Endodermal cell (in vitro differentiated cells): ENCODE data around the gene RASAL2. TPM values are rescaled to one million over a fixed set of nuclear protein-coding genes. Genes with fewer than 3 reads are reported as not detected.
"Not testable (repeated sequence)": the region's sequence is repeated elsewhere in the genome, so short reads cannot be mapped to it uniquely, and the experiment has no call there.

Source experiments
- DNase-seq: peaks from one replicate; pipeline ENCODE4 v3.0.0-alpha.2; 2017
- H3K27ac ChIP-seq: 2 replicates; pipeline ENCODE4 v1.5.1; 2013; ENCODE audit warnings: mild to moderate bottlenecking, low read depth, low read length, moderate library complexity
- H3K27me3 ChIP-seq: 2 replicates; pipeline ENCODE4 v1.6.1; 2013; ENCODE audit warnings: mild to moderate bottlenecking, low read length, moderate library complexity; ENCODE audit not compliant: insufficient read depth, control insufficient read depth, poor library complexity, severe bottlenecking
- H3K36me3 ChIP-seq: 2 replicates; pipeline ENCODE4 v1.7.0; 2013; ENCODE audit warnings: mild to moderate bottlenecking, low read length, moderate library complexity; ENCODE audit not compliant: control insufficient read depth, insufficient read depth
- H3K4me1 ChIP-seq: one replicate; pipeline ENCODE4 v1.7.0; 2013; ENCODE audit warnings: low read length; ENCODE audit not compliant: control insufficient read depth, insufficient read depth
- H3K4me3 ChIP-seq: 2 replicates; pipeline ENCODE4 v1.5.1; 2013; ENCODE audit warnings: mild to moderate bottlenecking, low read length, moderate library complexity
- H3K9ac ChIP-seq: 2 replicates; pipeline ENCODE4 v1.6.1; 2013; ENCODE audit warnings: mild to moderate bottlenecking, low read length, moderate library complexity; ENCODE audit not compliant: poor library complexity, severe bottlenecking; ENCODE audit errors: extremely low read depth
- H3K9me3 ChIP-seq: 2 replicates; pipeline ENCODE4 v1.6.1; 2013; ENCODE audit warnings: mild to moderate bottlenecking, low read length, moderate library complexity; ENCODE audit not compliant: control insufficient read depth
- H3K27ac Mint-ChIP-seq: 2 replicates; pipeline ENCODE4 v1.8.0; 2020; ENCODE audit warnings: mixed read lengths
- H3K27me3 Mint-ChIP-seq: 2 replicates; pipeline ENCODE4 v1.8.0; 2021; ENCODE audit warnings: mild to moderate bottlenecking, mixed read lengths; ENCODE audit not compliant: insufficient read depth
- H3K36me3 Mint-ChIP-seq: 2 replicates; pipeline ENCODE4 v1.8.0; 2020; ENCODE audit warnings: low read depth, mixed read lengths
- H3K4me1 Mint-ChIP-seq: 2 replicates; pipeline ENCODE4 v1.8.0; 2020; ENCODE audit warnings: mixed read lengths
- H3K4me3 Mint-ChIP-seq: 2 replicates; pipeline ENCODE4 v1.8.0; 2020; ENCODE audit warnings: mild to moderate bottlenecking, moderate library complexity, mixed read lengths
- H3K9me3 Mint-ChIP-seq: 2 replicates; pipeline ENCODE4 v1.8.0; 2020; ENCODE audit warnings: mild to moderate bottlenecking, mixed read lengths
- WGBS, 2 experiments: methylation state at CpG; one replicate each; pipeline versions ENCODE4 v1.1.5 to v1.1.7; 2013; ENCODE audit warnings: missing lambda C conversion rate in 2 of 2, mixed read lengths in 1 of 2; ENCODE audit not compliant: insufficient coverage in 1 of 2, insufficient read length in 1 of 2; 5-methylcytosine and 5-hydroxymethylcytosine counted together
- total RNA-seq, 2 donors: library from RNA; stranded (reverse); fragmentation: NEBNext Ultra II Directional in 1 of 2; extraction: Animal tissue kit (Norgen Biotek cat#: 25700) in 1 of 2; gene quantifications; 2 replicates in 1 of 2; 3 replicates in 1 of 2; pipeline ENCODE4 v1.2.1, GENCODE V29; 2021
- TF ChIP-seq, protein P1 (sequence below): fragments of 200-600 bp; sonication (generic); conservative IDR thresholded peaks from 2 replicates; pipeline ENCODE4 v1.5.0; 2021; ENCODE audit warnings: antibody characterized with exemption, mild to moderate bottlenecking

Gene RASAL2
- total RNA-seq, 2 donors from 2014 or later: 21.8 to 22.1 TPM

DNA sequence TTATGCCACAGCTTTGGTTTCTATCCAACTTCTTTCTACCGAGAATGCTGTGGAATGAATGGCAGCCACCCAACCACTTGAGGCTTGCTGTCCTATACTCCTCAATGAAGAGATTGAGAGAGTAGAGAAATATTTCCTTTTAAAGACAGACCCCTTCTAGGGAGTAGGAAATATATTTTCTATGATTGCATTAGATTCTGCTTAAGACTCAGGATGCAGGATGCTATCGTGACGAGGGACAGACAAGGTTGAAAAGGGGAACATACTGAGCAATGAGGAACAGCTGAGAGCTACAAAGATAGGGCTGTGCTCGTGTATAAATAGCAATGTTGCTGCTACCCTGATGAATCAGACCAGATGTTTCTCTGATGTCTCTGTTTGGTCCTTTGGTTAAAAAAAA, 7.1 kb upstream of the RASAL2 start:
- Mint-ChIP-seq H3K4me3 (no peak overlapping the region), H3K4me1 (peaks cover 2% of the 10 kb centered on the region), H3K27me3 (peaks cover 2% of the 10 kb centered on the region), H3K36me3 (no peaks in the 10 kb centered on the region), H3K9me3 (no peaks in the 10 kb centered on the region), H3K27ac (no peak overlapping the region)
- Histone ChIP-seq H3K4me3 (no peak overlapping the region), H3K4me1 (no peaks in the 10 kb centered on the region), H3K27ac (no peak overlapping the region), H3K9me3 (no peaks in the 10 kb centered on the region), H3K36me3 (no peaks in the 10 kb centered on the region), H3K9ac (no peak overlapping the region), H3K27me3 (no peaks in the 10 kb centered on the region)
- TF ChIP-seq, protein P1, sequence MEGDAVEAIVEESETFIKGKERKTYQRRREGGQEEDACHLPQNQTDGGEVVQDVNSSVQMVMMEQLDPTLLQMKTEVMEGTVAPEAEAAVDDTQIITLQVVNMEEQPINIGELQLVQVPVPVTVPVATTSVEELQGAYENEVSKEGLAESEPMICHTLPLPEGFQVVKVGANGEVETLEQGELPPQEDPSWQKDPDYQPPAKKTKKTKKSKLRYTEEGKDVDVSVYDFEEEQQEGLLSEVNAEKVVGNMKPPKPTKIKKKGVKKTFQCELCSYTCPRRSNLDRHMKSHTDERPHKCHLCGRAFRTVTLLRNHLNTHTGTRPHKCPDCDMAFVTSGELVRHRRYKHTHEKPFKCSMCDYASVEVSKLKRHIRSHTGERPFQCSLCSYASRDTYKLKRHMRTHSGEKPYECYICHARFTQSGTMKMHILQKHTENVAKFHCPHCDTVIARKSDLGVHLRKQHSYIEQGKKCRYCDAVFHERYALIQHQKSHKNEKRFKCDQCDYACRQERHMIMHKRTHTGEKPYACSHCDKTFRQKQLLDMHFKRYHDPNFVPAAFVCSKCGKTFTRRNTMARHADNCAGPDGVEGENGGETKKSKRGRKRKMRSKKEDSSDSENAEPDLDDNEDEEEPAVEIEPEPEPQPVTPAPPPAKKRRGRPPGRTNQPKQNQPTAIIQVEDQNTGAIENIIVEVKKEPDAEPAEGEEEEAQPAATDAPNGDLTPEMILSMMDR: no peak
- 95 to 100% methylated on average over 3 to 4 of the region's 4 CpGs for WGBS, 2 experiments
- DNase-seq: no peak

DNA sequence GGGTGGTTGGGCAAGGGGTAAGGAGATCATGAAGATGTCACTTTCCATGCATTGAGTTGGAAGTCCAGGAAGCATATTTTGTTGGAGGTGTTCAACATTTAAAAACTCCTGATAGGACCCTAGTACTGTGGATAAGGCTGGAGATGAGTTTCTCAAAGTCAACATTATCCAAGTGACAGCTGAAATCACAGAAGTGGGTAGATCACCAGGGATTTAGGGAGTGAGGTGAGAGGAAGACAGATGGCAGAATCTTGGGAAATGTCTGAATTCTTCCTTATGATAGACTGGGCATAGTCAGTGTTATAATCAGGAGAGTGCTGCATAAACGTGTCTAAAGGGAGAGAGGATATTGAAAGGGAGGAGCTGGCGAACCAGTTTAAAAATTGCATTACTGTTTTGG, 5.3 kb upstream of the RASAL2 start:
- H3K27ac ChIP-seq: no peak overlapping the region
- H3K27me3 ChIP-seq: no peaks in the 10 kb centered on the region
- Mint-ChIP-seq H3K36me3 (no peaks in the 10 kb centered on the region), H3K4me3 (no peak overlapping the region), H3K27ac (no peak overlapping the region), H3K4me1 (peaks cover 11% of the 10 kb centered on the region), H3K27me3 (peaks cover 2% of the 10 kb centered on the region), H3K9me3 (no peaks in the 10 kb centered on the region)
- H3K9me3 ChIP-seq: no peaks in the 10 kb centered on the region
- no peaks in the 10 kb centered on the region for H3K36me3 ChIP-seq
- H3K4me3 ChIP-seq: no peak overlapping the region
- no peak overlapping the region for H3K9ac ChIP-seq
- no peaks in the 10 kb centered on the region for H3K4me1 ChIP-seq
- WGBS, 2 experiments: 88 to 93% methylated on average over 2 of the region's 2 CpGs
- TF ChIP-seq, protein P1: no peak
- no peak for DNase-seq

DNA sequence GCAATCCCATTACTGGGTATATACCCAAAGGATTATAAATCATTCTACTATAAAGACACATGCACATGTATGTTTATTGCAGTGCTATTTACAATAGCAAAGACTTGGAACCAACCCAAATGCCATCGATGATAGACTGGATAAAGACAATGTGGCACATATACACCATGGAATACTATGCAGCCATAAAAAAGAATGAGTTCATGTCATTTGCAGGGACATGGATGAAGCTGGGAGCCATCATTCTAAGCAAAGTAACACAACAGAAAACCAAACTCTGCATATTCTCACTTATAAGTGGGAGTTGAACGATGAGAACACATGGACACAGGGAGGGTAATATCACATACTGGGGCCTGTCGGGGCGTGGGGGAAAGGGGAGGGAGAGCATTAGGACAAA, 2.5 kb upstream of the RASAL2 start:
- H3K4me3 ChIP-seq, H3K4me3 Mint-ChIP-seq, H3K27ac Mint-ChIP-seq, H3K9ac ChIP-seq, H3K36me3 ChIP-seq, H3K27ac ChIP-seq, H3K9me3 Mint-ChIP-seq, DNase-seq, H3K9me3 ChIP-seq, H3K36me3 Mint-ChIP-seq, H3K4me1 ChIP-seq: not testable (repeated sequence)
- Mint-ChIP-seq H3K4me1 (peaks cover 28% of the 10 kb centered on the region), H3K27me3 (peaks cover 14% of the 10 kb centered on the region)
- H3K27me3 ChIP-seq: peaks cover 14% of the 10 kb centered on the region
- WGBS, 2 experiments: 97 to 100% methylated on average over 3 to 4 of the region's 4 CpGs
